Endothelial cell (in vitro differentiated cells): ENCODE data around the gene CBL. TPM values are rescaled to one million over a fixed set of nuclear protein-coding genes. Genes with fewer than 3 reads are reported as not detected.

Experiments used
- DNase-seq: peaks from one replicate; pipeline ENCODE4 v3.0.0; 2021; ENCODE audit warnings: low spot score
- H3K27ac Mint-ChIP-seq: one replicate; pipeline ENCODE4 v1.8.0; 2021; ENCODE audit warnings: mixed read lengths, inconsistent platforms; ENCODE audit not compliant: unreplicated experiment
- H3K27me3 Mint-ChIP-seq: one replicate; pipeline ENCODE4 v1.8.0; 2021; ENCODE audit warnings: mild to moderate bottlenecking, moderate library complexity, mixed read lengths, inconsistent platforms; ENCODE audit not compliant: unreplicated experiment
- H3K36me3 Mint-ChIP-seq: one replicate; pipeline ENCODE4 v1.8.0; 2021; ENCODE audit warnings: mild to moderate bottlenecking, low read depth, mixed read lengths, inconsistent platforms; ENCODE audit not compliant: unreplicated experiment
- H3K4me1 Mint-ChIP-seq: one replicate; pipeline ENCODE4 v1.8.0; 2021; ENCODE audit warnings: mild to moderate bottlenecking, mixed read lengths, inconsistent platforms; ENCODE audit not compliant: unreplicated experiment
- H3K4me3 Mint-ChIP-seq: one replicate; pipeline ENCODE4 v1.8.0; 2021; ENCODE audit warnings: mild to moderate bottlenecking, mixed read lengths, inconsistent platforms; ENCODE audit not compliant: unreplicated experiment
- H3K9me3 Mint-ChIP-seq: one replicate; pipeline ENCODE4 v1.8.0; 2021; ENCODE audit warnings: mixed read lengths, inconsistent platforms; ENCODE audit not compliant: unreplicated experiment
- total RNA-seq: library from RNA; stranded (reverse); fragmentation: NEBNext Ultra II Directional; extraction: Animal tissue kit (Norgen Biotek cat#: 25700); gene quantifications from one replicate; pipeline ENCODE4 v1.2.1, GENCODE V29; 2021; ENCODE audit not compliant: unreplicated experiment
- TF ChIP-seq, protein P1 (sequence below): fragments of 200-600 bp; sonication (generic); IDR thresholded peaks from one replicate; pipeline ENCODE4 v1.5.0; 2021; ENCODE audit warnings: antibody characterized with exemption; ENCODE audit not compliant: unreplicated experiment

Gene CBL
- total RNA-seq, 1 donor from 2014 or later: 47.5 TPM

DNA sequence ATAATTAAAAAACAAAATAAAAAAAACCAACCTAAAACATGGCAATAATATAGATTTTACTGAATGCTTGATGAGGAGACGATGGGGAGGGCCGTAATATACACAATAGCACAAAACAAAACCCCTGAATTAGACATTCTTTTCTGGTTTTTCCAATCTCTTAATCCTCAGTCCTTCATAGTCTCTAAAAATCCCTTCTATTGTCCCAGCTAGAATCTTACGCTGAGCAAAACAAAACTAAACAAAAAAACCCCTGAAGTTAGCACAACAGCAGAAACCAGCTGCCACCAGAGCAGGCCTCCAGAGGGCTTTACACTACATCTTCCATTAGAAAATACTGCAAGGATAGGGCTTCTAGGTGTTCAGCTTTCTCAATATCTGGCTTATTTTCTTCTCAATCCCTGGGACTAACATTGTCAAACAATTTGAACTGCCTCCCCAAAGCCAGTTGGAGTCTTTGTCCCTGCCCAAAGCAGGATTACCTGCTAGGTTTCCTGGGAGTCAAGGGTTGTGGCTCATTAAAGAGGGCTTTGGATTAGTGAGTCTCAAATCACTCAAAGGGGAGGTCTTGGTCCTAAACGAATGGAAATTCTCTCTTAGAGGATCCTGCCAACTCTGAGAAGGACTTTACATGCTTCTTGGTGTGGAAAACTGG is 126.1 kb downstream of the CBL start:
- no peaks in the 10 kb centered on the region for H3K27me3 Mint-ChIP-seq
- no peak overlapping the region for H3K4me3 Mint-ChIP-seq
- no peak overlapping the region for H3K27ac Mint-ChIP-seq
- H3K36me3 Mint-ChIP-seq: no peaks in the 10 kb centered on the region
- H3K4me1 Mint-ChIP-seq: peaks cover 19% of the 10 kb centered on the region
- no peak for DNase-seq
- H3K9me3 Mint-ChIP-seq: no peaks in the 10 kb centered on the region
- TF ChIP-seq, protein P1, sequence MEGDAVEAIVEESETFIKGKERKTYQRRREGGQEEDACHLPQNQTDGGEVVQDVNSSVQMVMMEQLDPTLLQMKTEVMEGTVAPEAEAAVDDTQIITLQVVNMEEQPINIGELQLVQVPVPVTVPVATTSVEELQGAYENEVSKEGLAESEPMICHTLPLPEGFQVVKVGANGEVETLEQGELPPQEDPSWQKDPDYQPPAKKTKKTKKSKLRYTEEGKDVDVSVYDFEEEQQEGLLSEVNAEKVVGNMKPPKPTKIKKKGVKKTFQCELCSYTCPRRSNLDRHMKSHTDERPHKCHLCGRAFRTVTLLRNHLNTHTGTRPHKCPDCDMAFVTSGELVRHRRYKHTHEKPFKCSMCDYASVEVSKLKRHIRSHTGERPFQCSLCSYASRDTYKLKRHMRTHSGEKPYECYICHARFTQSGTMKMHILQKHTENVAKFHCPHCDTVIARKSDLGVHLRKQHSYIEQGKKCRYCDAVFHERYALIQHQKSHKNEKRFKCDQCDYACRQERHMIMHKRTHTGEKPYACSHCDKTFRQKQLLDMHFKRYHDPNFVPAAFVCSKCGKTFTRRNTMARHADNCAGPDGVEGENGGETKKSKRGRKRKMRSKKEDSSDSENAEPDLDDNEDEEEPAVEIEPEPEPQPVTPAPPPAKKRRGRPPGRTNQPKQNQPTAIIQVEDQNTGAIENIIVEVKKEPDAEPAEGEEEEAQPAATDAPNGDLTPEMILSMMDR: no peak

GRCh38 chr11:119334174-119334930 is 128.2 kb downstream of the CBL start, which contains the start of gene RNF26:
Gene RNF26 (plus strand): TSS chr11:119334527. CDS start chr11:119335123, 596 bp downstream.
- Mint-ChIP-seq H3K27me3 (peaks cover 4% of the 10 kb centered on the region), H3K4me1 (peaks cover 35% of the 10 kb centered on the region)
- TF ChIP-seq, protein P1: no peak

GRCh38 chr11:119335091-119335654 is 129.0 kb downstream of the CBL start:
- DNase-seq: no peak
- Mint-ChIP-seq H3K27ac (peak overlapping the region; percentile 97), H3K36me3 (no peaks in the 10 kb centered on the region), H3K27me3 (peaks cover 6% of the 10 kb centered on the region), H3K4me3 (peak overlapping the region; percentile 99), H3K9me3 (no peaks in the 10 kb centered on the region), H3K4me1 (peaks cover 37% of the 10 kb centered on the region)
- TF ChIP-seq, protein P1: no peak

More at GRCh38 chr11:119334174-119334930, 128.2 kb downstream of the CBL start, which contains the start of gene RNF26:
- H3K9me3 Mint-ChIP-seq: no peaks in the 10 kb centered on the region
- no peaks in the 10 kb centered on the region for H3K36me3 Mint-ChIP-seq
- H3K27ac Mint-ChIP-seq: peak within 1 kb of the TSS; percentile 97
- peak within 1 kb of the TSS; percentile 99 for H3K4me3 Mint-ChIP-seq
- peak; percentile 89 for DNase-seq

DNA sequence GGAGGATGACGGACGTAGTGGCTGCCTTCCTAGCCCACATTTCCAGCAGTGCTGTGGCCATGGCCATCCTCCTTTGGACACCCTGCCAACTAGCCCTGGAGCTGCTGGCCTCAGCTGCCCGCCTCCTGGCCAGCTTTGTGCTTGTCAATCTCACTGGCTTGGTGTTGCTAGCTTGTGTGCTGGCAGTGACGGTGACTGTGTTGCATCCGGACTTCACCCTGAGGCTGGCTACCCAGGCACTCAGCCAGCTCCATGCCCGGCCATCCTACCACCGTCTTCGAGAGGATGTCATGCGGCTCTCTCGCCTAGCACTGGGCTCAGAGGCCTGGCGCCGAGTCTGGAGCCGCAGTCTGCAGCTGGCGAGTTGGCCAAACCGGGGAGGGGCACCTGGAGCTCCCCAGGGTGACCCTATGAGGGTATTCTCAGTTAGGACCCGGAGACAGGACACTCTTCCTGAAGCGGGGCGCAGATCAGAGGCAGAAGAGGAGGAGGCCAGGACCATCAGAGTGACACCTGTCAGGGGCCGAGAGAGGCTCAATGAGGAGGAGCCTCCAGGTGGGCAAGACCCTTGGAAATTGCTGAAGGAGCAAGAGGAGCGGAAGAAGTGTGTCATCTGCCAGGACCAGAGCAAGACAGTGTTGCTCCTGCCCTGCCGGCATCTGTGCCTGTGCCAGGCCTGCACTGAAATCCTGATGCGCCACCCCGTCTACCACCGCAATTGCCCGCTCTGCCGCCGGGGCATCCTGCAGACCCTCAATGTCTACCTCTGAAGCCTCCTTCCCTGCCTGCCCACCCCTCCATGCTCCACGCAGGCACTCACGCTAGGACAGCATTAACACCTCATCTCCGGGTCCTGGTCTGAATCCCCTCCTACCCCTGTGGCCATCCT is 129.8 kb downstream of the CBL start:
- DNase-seq: no peak
- TF ChIP-seq, protein P1: no peak
- Mint-ChIP-seq H3K27me3 (peaks cover 7% of the 10 kb centered on the region), H3K4me1 (peaks cover 39% of the 10 kb centered on the region), H3K27ac (no peak overlapping the region), H3K4me3 (peak overlapping the region; percentile 65), H3K9me3 (no peaks in the 10 kb centered on the region), H3K36me3 (no peaks in the 10 kb centered on the region)
